Kidney (tissue), 14 donors: ENCODE data around the gene CORO2B. TPM values are rescaled to one million over a fixed set of nuclear protein-coding genes. Genes with fewer than 3 reads are reported as not detected.
A peak's percentile ranks its signal among the peaks of the same experiment; 100 is the strongest.

Experiments used
- DNase-seq, 5 donors: peaks; one replicate each; pipeline ENCODE4 v3.0.0-alpha.2; 2013 to 2020
- FAIRE-seq: peaks from 2 replicates; lab custom pipeline; 2012; peaks lifted over from hg19 to GRCh38; lab: Jason Lieb, UNC
- H3K27ac ChIP-seq, 2 donors: one replicate each; pipeline ENCODE4 v1.7.0; 2013; ENCODE audit warnings: low read depth in 2 of 2, low read length in 2 of 2, inconsistent platforms in 1 of 2
- H3K27me3 ChIP-seq: one replicate; pipeline ENCODE4 v1.7.1; 2013; ENCODE audit warnings: low read length, inconsistent platforms; ENCODE audit not compliant: control insufficient read depth, insufficient read depth
- H3K36me3 ChIP-seq, 3 donors: one replicate each; pipeline versions ENCODE4 v1.7.0 to v1.7.1; 2013; ENCODE audit warnings: low read length in 3 of 3, control low read depth in 1 of 3, inconsistent platforms in 1 of 3; ENCODE audit not compliant: insufficient read depth in 3 of 3, control insufficient read depth in 2 of 3
- H3K4me1 ChIP-seq, 3 donors: one replicate each; pipeline versions ENCODE4 v1.7.0 to v1.7.1; 2013; ENCODE audit warnings: low read length in 3 of 3, inconsistent platforms in 1 of 3, low read depth in 1 of 3; ENCODE audit not compliant: control insufficient read depth in 2 of 3, insufficient read depth in 2 of 3
- H3K4me3 ChIP-seq, 3 donors: one replicate each; pipeline versions ENCODE4 v1.7.0 to v1.8.1; 2013; ENCODE audit warnings: low read length in 3 of 3, control low read depth in 1 of 3, inconsistent platforms in 1 of 3
- H3K9ac ChIP-seq, 3 donors: one replicate each; pipeline versions ENCODE4 v1.7.0 to v1.7.1; 2013; ENCODE audit warnings: low read length in 3 of 3, control low read depth in 1 of 3, inconsistent platforms in 1 of 3
- H3K9me3 ChIP-seq, 3 donors: one replicate each; pipeline versions ENCODE4 v1.7.0 to v1.7.1; 2013; ENCODE audit warnings: low read length in 3 of 3, control low read depth in 1 of 3, inconsistent platforms in 1 of 3; ENCODE audit not compliant: control insufficient read depth in 2 of 3, insufficient read depth in 1 of 3
- intact Hi-C: fragments of 100-400 bp; cut with DNase I; formaldehyde crosslinking; loops from one replicate; pipeline ENCODE4 v1.11.1; 2022
- polyA plus RNA-seq: library from polyadenylated mRNA; stranded (reverse); fragments of 350-450 nt; fragmentation: Illumina TruSeq; extraction: RNeasy Lipid Tissue Mini Kit (QIAGEN cat#74804); gene quantifications from one replicate; pipeline ENCODE4 v1.2.3, GENCODE V29; 2014; ENCODE audit warnings: low read depth, low replicate concordance; ENCODE audit not compliant: insufficient read depth
- total RNA-seq: library from RNA; stranded (reverse); fragmentation: NEBNext Ultra II Directional; extraction: Animal tissue kit (Norgen Biotek cat#: 25700); gene quantifications from one replicate; pipeline ENCODE4 v1.2.1, GENCODE V29; 2021
- TF ChIP-seq, protein P1 (sequence below): IDR thresholded peaks from 3 replicates; pipeline ENCODE4 v1.5.1; 2012; ENCODE audit warnings: mild to moderate bottlenecking, moderate library complexity, borderline replicate concordance; ENCODE audit not compliant: insufficient read depth; ENCODE audit errors: extremely low read depth
- donor health status: control.
- donor health status: control.
- donor health status: control.
- donor health status: control.
- donor health status: control.
- donor health status: DM: yes; HTN: yes; CAD: no.
- donor health status: Normal renal cell carcinoma (clear cell type).

CORO2B gene
- total and polyA plus RNA-seq, 2 donors from 2014 or later, result 7.9 to 9.0 TPM

DNA sequence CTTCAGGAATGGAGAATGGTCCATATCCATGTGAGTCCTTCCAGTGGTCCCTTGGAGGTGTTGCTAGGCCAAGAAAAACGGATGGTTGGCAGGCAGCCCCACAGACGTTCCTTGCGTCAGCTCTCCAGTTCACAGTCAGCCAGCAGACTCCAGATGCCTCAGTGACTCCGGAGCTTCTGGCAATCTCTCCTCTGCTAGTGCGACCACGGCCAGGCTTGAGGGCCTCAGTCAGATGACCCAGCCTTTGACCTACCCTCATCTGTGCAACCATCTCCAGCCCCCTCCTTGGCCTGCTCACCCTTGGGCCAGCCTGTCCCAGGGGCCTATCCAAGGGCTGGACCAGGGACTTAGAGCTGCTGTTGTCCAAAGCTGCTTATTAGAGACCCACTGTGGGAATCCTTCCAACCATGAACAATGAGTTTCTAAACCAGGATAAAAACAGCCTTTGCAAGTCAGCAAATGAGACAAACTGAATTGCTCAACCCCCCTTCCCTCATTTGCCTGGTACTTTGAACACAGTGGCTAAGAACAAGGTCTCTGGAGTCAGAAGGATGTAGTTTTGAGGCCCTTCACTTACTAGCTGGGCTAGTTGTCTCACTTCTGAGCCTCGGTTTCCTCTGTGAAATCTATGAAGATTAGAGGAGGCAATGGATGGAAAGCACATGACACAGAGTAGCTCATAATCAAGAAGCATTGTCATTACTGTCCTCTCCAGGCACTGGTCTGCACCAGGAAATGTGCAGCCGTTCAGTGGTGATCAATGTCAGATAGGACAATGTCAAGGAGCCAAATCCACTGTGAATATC lies 197.1 kb downstream of the CORO2B start:
- FAIRE-seq, result no peak
- Histone ChIP-seq H3K4me3 (no peak overlapping the region), H3K27me3 (no peaks in the 10 kb centered on the region), H3K9me3 (no peaks in the 10 kb centered on the region), H3K27ac (peak overlapping the region in 1 of 2 donors; percentile 73), H3K9ac (no peak overlapping the region), H3K4me1 (peaks cover 0 to 11% (median 0%) of the 10 kb centered on the region in 3 donors), H3K36me3 (peaks cover 0 to 15% (median 7%) of the 10 kb centered on the region in 3 donors)
- TF ChIP-seq, protein P1, sequence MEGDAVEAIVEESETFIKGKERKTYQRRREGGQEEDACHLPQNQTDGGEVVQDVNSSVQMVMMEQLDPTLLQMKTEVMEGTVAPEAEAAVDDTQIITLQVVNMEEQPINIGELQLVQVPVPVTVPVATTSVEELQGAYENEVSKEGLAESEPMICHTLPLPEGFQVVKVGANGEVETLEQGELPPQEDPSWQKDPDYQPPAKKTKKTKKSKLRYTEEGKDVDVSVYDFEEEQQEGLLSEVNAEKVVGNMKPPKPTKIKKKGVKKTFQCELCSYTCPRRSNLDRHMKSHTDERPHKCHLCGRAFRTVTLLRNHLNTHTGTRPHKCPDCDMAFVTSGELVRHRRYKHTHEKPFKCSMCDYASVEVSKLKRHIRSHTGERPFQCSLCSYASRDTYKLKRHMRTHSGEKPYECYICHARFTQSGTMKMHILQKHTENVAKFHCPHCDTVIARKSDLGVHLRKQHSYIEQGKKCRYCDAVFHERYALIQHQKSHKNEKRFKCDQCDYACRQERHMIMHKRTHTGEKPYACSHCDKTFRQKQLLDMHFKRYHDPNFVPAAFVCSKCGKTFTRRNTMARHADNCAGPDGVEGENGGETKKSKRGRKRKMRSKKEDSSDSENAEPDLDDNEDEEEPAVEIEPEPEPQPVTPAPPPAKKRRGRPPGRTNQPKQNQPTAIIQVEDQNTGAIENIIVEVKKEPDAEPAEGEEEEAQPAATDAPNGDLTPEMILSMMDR, result no peak
- intact Hi-C loops, result no loop called here
- peak in 1 of 5 donors; percentile 93 for DNase-seq

DNA sequence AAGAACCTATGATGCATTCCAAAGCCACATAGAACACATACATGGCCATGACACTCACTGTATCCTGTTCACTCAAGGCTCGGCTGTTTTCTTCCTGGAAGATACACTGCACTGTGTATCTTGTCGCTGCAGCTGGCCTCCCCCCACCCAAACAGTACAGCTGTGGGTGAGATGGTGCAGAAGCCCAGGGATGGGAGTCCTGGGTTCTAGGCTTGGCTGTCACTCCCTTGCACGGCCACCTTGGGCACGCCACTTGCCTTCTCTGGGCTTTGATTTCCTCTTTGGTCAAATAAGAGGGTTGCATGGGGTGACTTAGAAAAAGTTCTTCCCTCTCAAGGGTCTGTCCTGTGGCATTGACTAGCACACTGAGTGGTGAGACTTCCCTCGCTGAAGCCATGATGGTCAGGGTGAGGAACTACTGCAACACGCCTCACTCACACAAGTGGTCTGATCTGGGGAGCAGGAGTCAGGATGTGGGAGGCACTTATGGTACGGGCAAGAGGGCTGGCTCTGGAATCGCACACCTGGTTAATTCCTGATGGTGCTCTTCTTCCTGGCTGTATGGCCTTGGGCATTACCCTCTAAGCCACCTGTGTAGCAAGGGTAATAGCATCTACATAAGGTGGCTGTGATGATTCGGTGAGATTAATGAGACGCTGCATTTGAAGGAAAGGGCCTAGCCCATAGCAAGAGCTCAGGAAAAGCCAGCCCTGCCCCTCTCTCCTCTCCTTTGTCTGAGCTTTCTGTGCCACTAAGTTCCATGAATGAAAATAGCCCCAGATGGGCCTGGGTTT lies 197.9 kb downstream of the CORO2B start:
- Histone ChIP-seq H3K27ac (peak overlapping the region in 1 of 2 donors; percentile 57), H3K4me3 (no peak overlapping the region), H3K27me3 (no peaks in the 10 kb centered on the region), H3K4me1 (peaks cover 0 to 11% (median 0%) of the 10 kb centered on the region in 3 donors), H3K36me3 (peaks cover 0 to 15% (median 7%) of the 10 kb centered on the region in 3 donors), H3K9me3 (no peaks in the 10 kb centered on the region), H3K9ac (no peak overlapping the region)
- DNase-seq (no peak), FAIRE-seq (no peak)
- intact Hi-C loops, result no loop called here
- TF ChIP-seq, protein P1, result no peak

Other genes with a start within 250 kb of the CORO2B start
- 11.1 TPM for gene ITGA11, start 146.8 kb upstream of the CORO2B start, total RNA-seq
- gene ITGA11, start 146.8 kb upstream of the CORO2B start, polyA plus RNA-seq, result 3.4 TPM
- gene ANP32A, start 241.9 kb downstream of the CORO2B start, total RNA-seq, result 113 TPM
- 148 TPM for gene ANP32A, start 241.9 kb downstream of the CORO2B start, polyA plus RNA-seq